Measurements from ENCODE around the gene SON. TPM values are rescaled to one million over a fixed set of nuclear protein-coding genes. Genes with fewer than 3 reads are reported as not detected.

The SON gene
- total and polyA plus RNA-seq, 4 donors, result 190 to 263 (median 237) TPM

DNA sequence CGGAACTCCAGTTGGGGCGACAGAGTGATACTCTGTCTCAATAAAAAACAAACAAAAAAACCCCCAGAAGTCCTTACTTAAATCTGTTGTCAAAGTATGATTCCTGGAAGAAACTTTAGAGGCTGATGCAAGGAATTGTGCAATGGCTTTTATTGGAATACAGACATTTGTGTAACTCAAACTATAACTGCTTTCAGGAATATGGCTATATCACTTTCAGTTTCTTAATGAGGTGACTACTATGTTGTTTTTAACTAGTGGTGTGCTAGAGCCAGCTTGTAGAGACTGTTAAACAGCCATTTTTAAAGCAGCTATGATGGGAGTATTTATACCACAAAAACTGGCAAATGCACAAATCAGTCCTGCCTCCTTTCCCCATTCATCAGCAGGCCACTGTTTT, 28.6 kb upstream of the SON start:
- Histone ChIP-seq H3K9me3 (ENCODE audit: control insufficient read depth, insufficient read depth, low read length) (no peaks in the 10 kb centered on the region), H3K27me3 (ENCODE audit: control insufficient read depth, insufficient read depth, low read length) (no peaks in the 10 kb centered on the region), H3K4me3 (ENCODE audit: low read depth, low read length) (no peak overlapping the region), H3K36me3 (ENCODE audit: control insufficient read depth, insufficient read depth, low read length) (peaks cover 47% of the 10 kb centered on the region), H3K4me1 (ENCODE audit: control insufficient read depth, insufficient read depth, low read length) (no peaks in the 10 kb centered on the region), H3K27ac (ENCODE audit: low read depth, low read length) (no peak overlapping the region)
- DNase-seq (ENCODE audit: low read depth in 4 of 6, low spot score in 6 of 6), result no peak
- WGBS (ENCODE audit: insufficient coverage), result no CpG with 5 or more reads among the region's 2 CpGs

DNA sequence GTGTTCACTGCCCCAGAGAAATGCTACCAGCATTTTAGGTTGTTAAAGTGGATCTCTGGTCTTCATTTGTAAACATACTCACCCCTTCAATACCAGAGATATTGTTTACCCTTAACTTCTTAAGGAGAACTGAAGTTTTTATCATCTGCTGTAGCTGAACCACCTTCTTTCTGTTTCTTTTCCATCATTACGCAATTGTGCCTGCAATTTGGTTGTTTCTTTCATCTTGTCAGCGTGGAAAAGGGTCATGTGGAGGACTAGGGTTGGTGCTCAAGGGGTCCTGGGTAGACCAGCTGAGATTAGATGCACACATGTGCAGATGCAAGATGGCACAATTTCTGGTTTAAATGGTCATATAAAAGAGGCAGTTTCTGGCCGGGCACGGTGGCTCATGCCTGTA, 23.9 kb upstream of the SON start:
- Histone ChIP-seq H3K4me3 (ENCODE audit: low read depth, low read length) (no peak overlapping the region), H3K36me3 (ENCODE audit: control insufficient read depth, insufficient read depth, low read length) (peaks cover 25% of the 10 kb centered on the region), H3K4me1 (ENCODE audit: control insufficient read depth, insufficient read depth, low read length) (no peaks in the 10 kb centered on the region), H3K27ac (ENCODE audit: low read depth, low read length) (no peak overlapping the region), H3K27me3 (ENCODE audit: control insufficient read depth, insufficient read depth, low read length) (no peaks in the 10 kb centered on the region), H3K9me3 (ENCODE audit: control insufficient read depth, insufficient read depth, low read length) (no peaks in the 10 kb centered on the region)
- WGBS (ENCODE audit: insufficient coverage), result 100% methylated on average over 1 of the region's 4 CpGs
- DNase-seq (ENCODE audit: low read depth in 4 of 6, low spot score in 6 of 6), result no peak

DNA sequence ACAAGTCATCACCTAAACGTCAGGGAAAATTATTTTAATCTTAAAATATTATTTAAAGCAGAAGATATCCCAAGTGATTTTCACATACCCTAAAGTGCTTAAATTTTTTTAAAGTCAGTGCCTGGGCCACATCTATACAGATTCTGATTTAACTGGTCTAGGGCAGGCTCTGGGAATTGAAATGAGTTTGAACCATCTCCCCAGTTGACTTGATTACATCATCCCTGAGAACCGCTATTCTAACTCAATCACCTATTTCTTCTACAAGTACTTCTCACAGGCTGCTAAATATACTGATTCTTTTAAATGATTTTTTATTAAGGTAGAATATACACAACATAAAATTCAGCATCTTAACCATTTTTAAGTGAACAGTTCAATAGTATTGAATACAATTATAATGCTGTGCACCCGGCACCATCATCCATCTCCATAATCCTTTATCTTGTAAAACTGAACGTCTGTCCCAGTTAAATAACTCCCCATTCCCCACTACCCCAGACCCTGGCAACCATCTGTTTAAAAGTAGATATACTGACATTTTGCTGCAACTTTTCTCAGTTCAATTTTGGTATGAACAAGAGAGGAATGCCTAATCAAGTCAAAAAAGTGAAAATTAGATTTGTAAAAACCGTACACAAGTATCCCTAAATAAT, 20.4 kb upstream of the SON start:
- no CpG with 5 or more reads among the region's 5 CpGs for WGBS (ENCODE audit: insufficient coverage)
- H3K36me3 ChIP-seq (ENCODE audit: control insufficient read depth, insufficient read depth, low read length), result peaks cover 37% of the 10 kb centered on the region
- H3K27ac ChIP-seq (ENCODE audit: low read depth, low read length), result no peak overlapping the region

DNA sequence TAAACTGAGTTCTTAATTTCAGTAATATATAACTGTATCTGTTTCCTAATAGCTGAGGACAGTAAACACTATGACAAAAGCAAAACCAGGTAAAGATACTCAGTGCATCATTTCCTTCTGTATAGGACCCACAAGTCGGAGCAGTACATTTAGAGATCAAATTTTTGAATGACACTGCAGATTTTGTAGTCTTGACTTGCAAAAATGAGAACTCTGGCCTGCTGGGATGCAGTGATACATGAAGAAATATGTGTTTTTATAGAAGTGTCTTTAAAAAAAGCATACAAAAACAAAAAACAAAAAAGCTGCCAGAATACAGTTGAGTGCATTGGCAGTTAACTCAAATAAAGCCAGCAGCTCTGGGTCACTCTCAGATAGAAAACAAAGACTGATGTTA, 19.9 kb upstream of the SON start:
- no peak overlapping the region for H3K4me3 ChIP-seq (ENCODE audit: low read depth, low read length)
- no peak for DNase-seq (ENCODE audit: low read depth in 4 of 6, low spot score in 6 of 6)
- peaks cover 38% of the 10 kb centered on the region for H3K36me3 ChIP-seq (ENCODE audit: control insufficient read depth, insufficient read depth, low read length)
- no CpG with 5 or more reads among the region's 1 CpG for WGBS (ENCODE audit: insufficient coverage)
- no peak overlapping the region for H3K27ac ChIP-seq (ENCODE audit: low read depth, low read length)
- no peaks in the 10 kb centered on the region for H3K27me3 ChIP-seq (ENCODE audit: control insufficient read depth, insufficient read depth, low read length)
- no peaks in the 10 kb centered on the region for H3K4me1 ChIP-seq (ENCODE audit: control insufficient read depth, insufficient read depth, low read length)
- H3K9me3 ChIP-seq (ENCODE audit: control insufficient read depth, insufficient read depth, low read length), result no peaks in the 10 kb centered on the region

More for the DNA sequence above, 20.4 kb upstream of the SON start:
- no peak overlapping the region for H3K4me3 ChIP-seq (ENCODE audit: low read depth, low read length)
- no peaks in the 10 kb centered on the region for H3K27me3 ChIP-seq (ENCODE audit: control insufficient read depth, insufficient read depth, low read length)
- no peak for DNase-seq (ENCODE audit: low read depth in 4 of 6, low spot score in 6 of 6)
- H3K9me3 ChIP-seq (ENCODE audit: control insufficient read depth, insufficient read depth, low read length), result no peaks in the 10 kb centered on the region
- no peaks in the 10 kb centered on the region for H3K4me1 ChIP-seq (ENCODE audit: control insufficient read depth, insufficient read depth, low read length)

DNA sequence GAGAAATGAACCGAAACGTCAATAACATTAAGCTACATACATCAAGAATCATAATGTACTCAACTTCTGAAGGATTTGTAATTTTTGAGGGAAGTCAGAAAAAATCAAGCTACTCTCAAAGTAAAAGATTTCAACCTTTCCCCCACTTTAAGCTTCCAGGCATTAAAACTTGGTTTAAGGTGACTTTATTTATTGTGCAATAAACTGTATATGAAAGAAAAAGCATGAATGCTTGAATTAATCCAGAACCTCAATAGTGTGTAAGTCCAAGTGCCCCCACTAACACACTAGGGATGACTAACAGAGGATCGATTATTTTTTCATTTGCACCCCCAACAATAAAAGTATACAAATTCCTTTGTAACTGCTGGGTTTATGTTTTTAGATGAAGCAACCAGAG, 11.8 kb upstream of the SON start:
- H3K4me3 ChIP-seq (ENCODE audit: low read depth, low read length), result no peak overlapping the region
- H3K27me3 ChIP-seq (ENCODE audit: control insufficient read depth, insufficient read depth, low read length), result no peaks in the 10 kb centered on the region
- H3K9me3 ChIP-seq (ENCODE audit: control insufficient read depth, insufficient read depth, low read length), result no peaks in the 10 kb centered on the region
- peaks cover 47% of the 10 kb centered on the region for H3K36me3 ChIP-seq (ENCODE audit: control insufficient read depth, insufficient read depth, low read length)
- no peaks in the 10 kb centered on the region for H3K4me1 ChIP-seq (ENCODE audit: control insufficient read depth, insufficient read depth, low read length)
- H3K27ac ChIP-seq (ENCODE audit: low read depth, low read length), result no peak overlapping the region
- no peak for DNase-seq (ENCODE audit: low read depth in 4 of 6, low spot score in 6 of 6)
- no CpG with 5 or more reads among the region's 3 CpGs for WGBS (ENCODE audit: insufficient coverage)

DNA sequence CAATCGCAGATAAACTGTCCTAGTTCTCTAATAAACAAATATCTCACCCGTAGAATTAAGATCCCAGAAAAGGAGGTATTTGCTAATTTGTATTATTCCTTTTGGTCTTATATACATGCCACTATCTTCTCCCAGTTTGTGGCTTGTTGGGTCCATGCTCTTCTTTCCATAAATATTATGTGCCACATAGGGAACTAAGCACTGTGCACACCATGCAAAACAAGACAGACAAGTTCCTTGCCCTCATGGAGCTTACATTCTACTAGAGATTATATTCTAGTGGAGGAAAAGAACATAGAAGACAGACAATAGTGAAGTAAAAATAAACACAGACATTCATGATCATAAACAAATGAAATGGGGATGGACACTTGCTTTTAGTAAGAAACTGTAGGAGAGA, 5.6 kb upstream of the SON start:
- Histone ChIP-seq H3K4me1 (ENCODE audit: control insufficient read depth, insufficient read depth, low read length) (peaks cover 7% of the 10 kb centered on the region), H3K36me3 (ENCODE audit: control insufficient read depth, insufficient read depth, low read length) (peaks cover 28% of the 10 kb centered on the region), H3K4me3 (ENCODE audit: low read depth, low read length) (no peak overlapping the region), H3K9me3 (ENCODE audit: control insufficient read depth, insufficient read depth, low read length) (no peaks in the 10 kb centered on the region), H3K27ac (ENCODE audit: low read depth, low read length) (no peak overlapping the region), H3K27me3 (ENCODE audit: control insufficient read depth, insufficient read depth, low read length) (no peaks in the 10 kb centered on the region)
- WGBS (ENCODE audit: insufficient coverage), result no CpG with 5 or more reads among the region's 2 CpGs
- no peak for DNase-seq (ENCODE audit: low read depth in 4 of 6, low spot score in 6 of 6)

DNA sequence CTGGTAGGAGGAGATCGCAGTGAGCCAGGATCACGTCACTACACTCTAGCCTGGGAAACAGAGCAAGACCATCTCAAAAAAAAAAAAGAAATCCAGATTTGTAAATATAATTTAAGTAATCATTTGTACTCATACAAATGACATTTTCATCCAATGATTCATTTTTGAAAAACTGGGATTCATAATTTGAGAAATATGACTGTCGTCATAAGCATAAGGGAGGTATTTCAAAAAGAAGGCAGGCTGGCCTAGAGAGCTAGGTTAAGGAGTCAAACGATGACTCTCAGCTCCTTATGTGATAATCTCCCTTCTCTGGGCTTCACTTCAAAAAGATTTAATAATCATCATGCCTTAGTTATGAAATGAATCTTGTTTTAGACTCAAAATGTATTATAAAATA, 3.2 kb upstream of the SON start:
- H3K27me3 ChIP-seq (ENCODE audit: control insufficient read depth, insufficient read depth, low read length), result no peaks in the 10 kb centered on the region
- H3K27ac ChIP-seq (ENCODE audit: low read depth, low read length), result no peak overlapping the region
- H3K4me3 ChIP-seq (ENCODE audit: low read depth, low read length), result no peak overlapping the region
- peaks cover 14% of the 10 kb centered on the region for H3K36me3 ChIP-seq (ENCODE audit: control insufficient read depth, insufficient read depth, low read length)
- H3K4me1 ChIP-seq (ENCODE audit: control insufficient read depth, insufficient read depth, low read length), result peaks cover 7% of the 10 kb centered on the region
- no CpG with 5 or more reads among the region's 4 CpGs for WGBS (ENCODE audit: insufficient coverage)
- H3K9me3 ChIP-seq (ENCODE audit: control insufficient read depth, insufficient read depth, low read length), result no peaks in the 10 kb centered on the region
- DNase-seq (ENCODE audit: low read depth in 4 of 6, low spot score in 6 of 6), result no peak

DNA sequence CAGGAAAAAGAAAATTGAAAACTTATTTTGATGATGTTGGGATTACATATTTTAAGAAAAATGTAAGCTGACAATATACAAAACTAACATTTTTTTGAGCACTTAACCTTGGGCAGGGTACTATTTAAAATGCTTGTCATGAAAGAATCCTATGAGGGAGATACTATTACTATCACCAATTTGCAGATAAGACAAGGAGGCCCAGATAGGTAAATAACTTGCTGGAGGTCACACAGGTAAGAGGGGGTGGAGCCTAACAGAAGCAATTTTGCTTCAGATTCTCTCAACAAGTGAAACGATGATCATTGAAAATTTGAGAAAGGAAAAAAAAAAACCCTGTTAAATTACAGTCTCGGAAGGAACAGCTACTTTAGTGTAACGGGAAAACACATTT, 2.1 kb upstream of the SON start:
- WGBS (ENCODE audit: insufficient coverage), result no CpG with 5 or more reads among the region's 3 CpGs
- DNase-seq (ENCODE audit: low read depth in 4 of 6, low spot score in 6 of 6), result no peak
- Histone ChIP-seq H3K4me3 (ENCODE audit: low read depth, low read length) (peak overlapping the region; percentile 98), H3K36me3 (ENCODE audit: control insufficient read depth, insufficient read depth, low read length) (peaks cover 9% of the 10 kb centered on the region), H3K27me3 (ENCODE audit: control insufficient read depth, insufficient read depth, low read length) (no peaks in the 10 kb centered on the region), H3K27ac (ENCODE audit: low read depth, low read length) (no peak overlapping the region), H3K9me3 (ENCODE audit: control insufficient read depth, insufficient read depth, low read length) (no peaks in the 10 kb centered on the region), H3K4me1 (ENCODE audit: control insufficient read depth, insufficient read depth, low read length) (peaks cover 7% of the 10 kb centered on the region)

DNA sequence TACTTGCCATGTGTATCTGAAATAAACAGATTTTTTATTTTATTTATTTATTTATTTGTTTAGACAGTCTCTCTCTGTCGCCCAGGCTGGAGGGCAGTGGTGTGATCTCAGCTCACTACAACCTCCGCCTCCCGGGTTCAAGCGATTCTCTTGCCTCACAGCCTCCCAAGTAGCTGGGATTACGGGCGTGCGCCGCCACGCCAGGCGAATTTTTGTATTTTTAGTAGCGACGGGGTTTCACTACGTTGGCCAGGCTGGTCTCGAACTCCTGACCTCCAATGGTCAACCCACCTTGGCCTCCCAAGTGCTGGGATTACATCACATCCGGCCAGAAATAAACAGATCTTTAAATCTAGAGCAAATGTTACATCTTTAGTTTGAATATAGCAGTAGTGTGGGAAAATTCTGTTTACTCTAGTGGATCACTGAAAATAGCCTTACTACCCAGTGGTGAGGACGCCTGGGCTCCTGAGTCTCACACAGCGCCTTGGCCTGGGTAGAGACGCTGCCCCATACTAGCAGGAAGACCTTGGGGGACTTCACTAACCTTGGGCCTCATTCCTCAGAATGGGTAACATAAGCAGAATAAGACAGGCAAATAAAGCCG, 1.6 kb upstream of the SON start:
- H3K36me3 ChIP-seq (ENCODE audit: control insufficient read depth, insufficient read depth, low read length), result peaks cover 7% of the 10 kb centered on the region
- H3K9me3 ChIP-seq (ENCODE audit: control insufficient read depth, insufficient read depth, low read length), result no peaks in the 10 kb centered on the region
- 82% methylated on average over 14 of the region's 19 CpGs for WGBS (ENCODE audit: insufficient coverage)
- peak overlapping the region; percentile 100 for H3K27ac ChIP-seq (ENCODE audit: low read depth, low read length)
- peaks cover 7% of the 10 kb centered on the region for H3K4me1 ChIP-seq (ENCODE audit: control insufficient read depth, insufficient read depth, low read length)
- peak in 1 of 6 donors; percentile 25 for DNase-seq (ENCODE audit: low read depth in 4 of 6, low spot score in 6 of 6)
- H3K4me3 ChIP-seq (ENCODE audit: low read depth, low read length), result peak overlapping the region; percentile 98
- no peaks in the 10 kb centered on the region for H3K27me3 ChIP-seq (ENCODE audit: control insufficient read depth, insufficient read depth, low read length)
